NB4 (cell line): ENCODE results near the gene ALKAL2.

ENCODE experiments used
- DNase-seq: peaks from one replicate; pipeline ENCODE4 v3.0.0; 2010; ENCODE audit warnings: low read depth
- H3K4me3 ChIP-seq: one replicate; pipeline ENCODE4 v1.5.1; 2011; ENCODE audit warnings: mild to moderate bottlenecking, low read depth, low read length, moderate library complexity
- MYC ChIP-seq: IDR thresholded peaks from 2 replicates; pipeline ENCODE4 v1.6.1; 2011; ENCODE audit warnings: low read depth, low read length
- POLR2A ChIP-seq: IDR thresholded peaks from 2 replicates; pipeline ENCODE4 v1.6.1; 2011; ENCODE audit warnings: mild to moderate bottlenecking; ENCODE audit not compliant: insufficient read length; ENCODE audit errors: extremely low read depth
- TF ChIP-seq, protein P1 (sequence below): IDR thresholded peaks from one replicate; pipeline ENCODE4 v1.5.1; 2012; ENCODE audit warnings: low read depth, low read length
- TF ChIP-seq, protein P2 (sequence below): IDR thresholded peaks from 2 replicates; pipeline ENCODE4 v1.6.1; 2011; ENCODE audit warnings: low read depth, low read length

Gene ALKAL2

DNA sequence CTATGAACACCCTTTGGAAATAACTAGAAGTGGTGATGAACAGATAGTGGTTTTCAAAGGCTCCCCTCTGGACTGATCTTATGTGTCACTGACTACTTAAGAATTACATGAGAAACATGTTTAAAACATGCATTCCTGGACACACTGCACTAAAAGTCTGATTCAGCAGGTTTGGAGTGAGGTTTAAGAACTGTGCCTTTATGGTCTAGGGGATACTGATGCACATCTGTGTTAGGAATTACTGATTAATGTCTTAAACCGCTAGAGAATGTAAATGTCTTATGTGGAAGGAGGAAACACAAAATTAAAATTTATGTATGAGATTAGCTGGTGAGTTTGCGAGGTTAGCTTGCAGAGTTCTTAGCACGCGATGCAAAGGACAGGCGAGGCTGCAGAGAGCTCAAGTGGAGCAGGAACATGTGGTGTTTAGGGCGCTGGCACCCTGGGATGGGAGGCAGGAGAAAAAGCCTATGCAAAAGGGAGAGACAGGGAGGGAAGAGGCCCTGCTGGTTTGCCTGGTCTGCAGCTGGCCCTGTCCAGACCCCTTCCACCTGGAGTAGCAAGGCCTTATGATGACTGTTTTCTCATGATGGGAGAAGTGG lies 35.8 kb downstream of the ALKAL2 start:
- no peak overlapping the region for H3K4me3 ChIP-seq
- DNase-seq, result no peak
- TF ChIP-seq, protein P1, sequence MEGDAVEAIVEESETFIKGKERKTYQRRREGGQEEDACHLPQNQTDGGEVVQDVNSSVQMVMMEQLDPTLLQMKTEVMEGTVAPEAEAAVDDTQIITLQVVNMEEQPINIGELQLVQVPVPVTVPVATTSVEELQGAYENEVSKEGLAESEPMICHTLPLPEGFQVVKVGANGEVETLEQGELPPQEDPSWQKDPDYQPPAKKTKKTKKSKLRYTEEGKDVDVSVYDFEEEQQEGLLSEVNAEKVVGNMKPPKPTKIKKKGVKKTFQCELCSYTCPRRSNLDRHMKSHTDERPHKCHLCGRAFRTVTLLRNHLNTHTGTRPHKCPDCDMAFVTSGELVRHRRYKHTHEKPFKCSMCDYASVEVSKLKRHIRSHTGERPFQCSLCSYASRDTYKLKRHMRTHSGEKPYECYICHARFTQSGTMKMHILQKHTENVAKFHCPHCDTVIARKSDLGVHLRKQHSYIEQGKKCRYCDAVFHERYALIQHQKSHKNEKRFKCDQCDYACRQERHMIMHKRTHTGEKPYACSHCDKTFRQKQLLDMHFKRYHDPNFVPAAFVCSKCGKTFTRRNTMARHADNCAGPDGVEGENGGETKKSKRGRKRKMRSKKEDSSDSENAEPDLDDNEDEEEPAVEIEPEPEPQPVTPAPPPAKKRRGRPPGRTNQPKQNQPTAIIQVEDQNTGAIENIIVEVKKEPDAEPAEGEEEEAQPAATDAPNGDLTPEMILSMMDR, result no peak
- no peak for TF ChIP-seq MYC
- TF ChIP-seq, protein P2, sequence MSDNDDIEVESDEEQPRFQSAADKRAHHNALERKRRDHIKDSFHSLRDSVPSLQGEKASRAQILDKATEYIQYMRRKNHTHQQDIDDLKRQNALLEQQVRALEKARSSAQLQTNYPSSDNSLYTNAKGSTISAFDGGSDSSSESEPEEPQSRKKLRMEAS, result no peak
- no peak for TF ChIP-seq POLR2A

DNA sequence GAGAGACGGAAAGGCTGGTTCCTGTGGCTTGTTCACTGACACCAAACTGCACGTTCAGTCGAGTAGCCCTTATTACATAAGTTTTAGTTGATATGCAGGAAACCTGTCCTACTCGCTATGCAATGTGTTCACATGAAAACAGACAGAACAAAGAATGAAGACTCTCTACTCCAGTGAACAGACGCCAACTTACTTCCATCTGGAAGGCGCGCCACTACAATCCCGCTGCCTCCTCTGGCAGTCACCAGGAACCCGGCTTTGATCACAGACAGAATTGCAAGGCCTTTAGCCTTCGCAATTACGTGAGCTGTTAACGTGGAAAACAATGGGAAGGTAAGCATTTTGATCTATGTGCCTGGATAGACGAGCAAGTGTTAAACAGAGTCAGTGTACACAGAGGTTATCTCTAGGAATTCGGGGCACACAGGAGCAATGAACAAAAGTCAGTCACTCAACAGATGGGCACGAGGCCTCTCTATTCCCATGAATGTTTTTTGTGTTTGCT lies 38.3 kb downstream of the ALKAL2 start:
- TF ChIP-seq MYC, result no peak
- TF ChIP-seq POLR2A, result no peak
- H3K4me3 ChIP-seq, result no peak overlapping the region
- DNase-seq, result no peak

DNA sequence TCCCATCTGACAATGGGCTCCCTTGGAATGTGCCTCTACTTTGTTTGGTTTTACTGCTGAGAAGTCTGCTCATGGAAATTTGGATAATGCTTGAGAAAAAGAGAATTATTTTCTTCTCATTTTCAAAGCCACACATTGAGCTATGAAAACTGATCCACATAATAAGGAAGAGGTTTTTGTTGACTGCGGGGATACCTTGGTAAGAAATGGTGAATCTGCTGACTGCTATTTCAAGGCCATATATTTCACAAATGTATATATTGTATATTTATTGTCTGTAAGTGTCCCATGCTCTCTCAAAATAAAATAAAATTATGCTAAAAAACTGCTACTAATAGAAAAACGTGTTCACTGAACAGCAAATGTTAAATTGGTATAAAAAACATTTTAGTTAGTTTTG lies 39.2 kb downstream of the ALKAL2 start:
- DNase-seq, result no peak
- no peak overlapping the region for H3K4me3 ChIP-seq
- TF ChIP-seq MYC (no peak), POLR2A (no peak)
- TF ChIP-seq, protein P1, result no peak
- TF ChIP-seq, protein P2, result no peak

DNA sequence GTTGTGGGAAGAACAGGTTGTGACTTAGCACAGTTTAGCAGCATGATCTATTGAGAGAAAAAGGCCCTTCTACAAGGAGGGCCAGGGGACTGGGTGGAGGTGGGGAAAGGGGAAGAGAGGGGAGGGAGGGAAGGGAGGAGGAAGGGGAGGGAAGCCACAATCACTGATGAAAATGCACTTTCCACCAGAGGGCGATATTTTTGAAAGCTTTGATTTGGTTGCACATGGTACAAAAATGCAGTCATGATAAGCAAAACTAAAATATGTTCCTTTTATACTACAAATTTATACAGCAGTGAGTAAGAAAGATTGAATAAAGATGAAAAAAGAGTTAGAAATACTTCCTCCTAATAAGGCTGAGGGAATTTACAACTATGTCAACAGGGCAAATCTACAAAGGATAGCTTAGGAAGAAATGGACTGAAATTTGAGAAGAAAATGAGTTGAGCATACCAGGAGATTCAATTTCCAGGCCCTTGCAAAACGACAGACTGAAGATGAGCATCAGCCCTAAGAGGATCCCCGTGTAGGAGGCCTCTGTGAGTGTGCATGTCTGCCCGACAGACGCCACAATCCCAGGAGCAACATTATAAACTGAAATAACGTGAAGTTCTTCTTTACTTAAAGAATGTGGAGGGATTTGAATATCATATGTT lies 41.3 kb downstream of the ALKAL2 start:
- no peak overlapping the region for H3K4me3 ChIP-seq
- DNase-seq, result peak; percentile 77
- TF ChIP-seq, protein P2, result peak; percentile 63
- TF ChIP-seq MYC, result peak; percentile 80
- TF ChIP-seq POLR2A, result no peak
- TF ChIP-seq, protein P1, result peak; percentile 56

DNA sequence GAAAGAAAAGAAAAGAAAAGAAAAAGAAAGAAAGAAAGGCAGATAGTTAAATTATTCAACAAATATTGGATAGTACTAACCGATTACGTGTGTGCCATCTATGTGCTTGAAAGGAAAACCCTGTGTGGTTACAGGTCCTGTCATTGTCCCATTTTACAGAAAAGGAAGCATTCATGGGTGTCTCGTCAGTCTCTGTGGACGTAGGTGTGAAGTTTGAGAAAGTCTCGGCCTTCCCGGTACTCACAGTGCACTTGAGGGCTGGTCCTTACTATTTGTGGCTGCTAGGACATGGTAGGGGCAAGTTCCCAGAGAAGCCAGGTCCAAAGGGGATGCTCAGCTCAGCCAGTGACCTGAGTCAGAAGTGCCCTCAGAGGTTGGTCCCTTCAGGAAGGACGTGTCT lies 43.3 kb downstream of the ALKAL2 start:
- TF ChIP-seq, protein P1, result no peak
- no peak for TF ChIP-seq POLR2A
- TF ChIP-seq MYC, result no peak
- TF ChIP-seq, protein P2, result no peak
- H3K4me3 ChIP-seq, result no peak overlapping the region
- DNase-seq, result no peak

DNA sequence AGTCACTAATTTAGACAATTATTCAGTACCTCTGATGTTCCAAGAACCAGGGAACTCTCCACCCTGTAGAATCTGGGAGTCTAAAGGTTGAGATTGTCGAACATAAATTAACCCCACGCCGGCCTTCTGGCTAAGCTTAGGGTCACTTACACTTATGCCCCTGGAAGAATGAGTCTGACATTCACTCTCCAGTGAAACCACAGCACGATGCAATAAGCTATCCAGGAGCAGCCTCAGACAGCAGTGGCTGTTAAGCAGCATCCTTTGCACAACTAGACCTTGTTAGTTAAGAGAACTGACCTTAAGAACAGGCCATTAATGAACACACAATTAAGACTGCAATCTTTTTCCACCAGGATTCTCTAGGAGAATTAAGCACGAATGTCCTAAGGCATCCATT lies 49.0 kb downstream of the ALKAL2 start:
- no peak overlapping the region for H3K4me3 ChIP-seq
- DNase-seq, result no peak
- TF ChIP-seq POLR2A (no peak), MYC (no peak)
- TF ChIP-seq, protein P2, result no peak
